Adrenal gland (tissue), 5 donors: ENCODE measurements around the gene COL18A1.
"Not testable (repeated sequence)": the region's sequence is repeated elsewhere in the genome, so short reads cannot be mapped to it uniquely, and the experiment has no call there.

Experiments
- POLR2A ChIP-seq, 2 donors: fragments of 450-650 bp; IDR thresholded peaks; one replicate each; pipeline ENCODE4 v1.6.1; 2017; ENCODE audit warnings: antibody characterized with exemption in 2 of 2, mild to moderate bottlenecking in 2 of 2, moderate library complexity in 1 of 2
- TF ChIP-seq, protein P1 (sequence below), 6 experiments: fragments of 450-650 bp in 4 of 6; fragments of 200-600 bp in 2 of 6; sonication (generic) in 1 of 6; IDR thresholded peaks; 1 replicate in 5 of 6; 2 replicates in 1 of 6; pipeline versions ENCODE4 v1.5.1 to v1.8.0; 2016 to 2021; ENCODE audit warnings: antibody characterized with exemption in 6 of 6, mild to moderate bottlenecking in 2 of 6, moderate library complexity in 1 of 6
- donor health status: DM: no; HTN: no; CAD: no.

DNA sequence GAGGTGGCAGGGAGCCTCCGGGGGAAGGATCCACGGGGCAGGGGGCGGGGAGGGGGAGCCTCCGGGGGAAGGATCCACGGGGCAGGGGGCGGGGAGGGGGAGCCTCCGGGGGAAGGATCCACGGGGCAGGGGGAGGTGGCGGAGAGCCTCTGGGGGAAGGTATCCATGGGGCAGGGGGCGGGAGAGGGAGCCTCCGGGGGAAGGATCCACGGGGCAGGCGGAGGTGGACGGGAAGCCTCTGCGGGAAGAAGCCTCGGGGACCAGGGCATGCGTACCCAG, 126.1 kb downstream of the COL18A1 start:
- TF ChIP-seq, protein P1, sequence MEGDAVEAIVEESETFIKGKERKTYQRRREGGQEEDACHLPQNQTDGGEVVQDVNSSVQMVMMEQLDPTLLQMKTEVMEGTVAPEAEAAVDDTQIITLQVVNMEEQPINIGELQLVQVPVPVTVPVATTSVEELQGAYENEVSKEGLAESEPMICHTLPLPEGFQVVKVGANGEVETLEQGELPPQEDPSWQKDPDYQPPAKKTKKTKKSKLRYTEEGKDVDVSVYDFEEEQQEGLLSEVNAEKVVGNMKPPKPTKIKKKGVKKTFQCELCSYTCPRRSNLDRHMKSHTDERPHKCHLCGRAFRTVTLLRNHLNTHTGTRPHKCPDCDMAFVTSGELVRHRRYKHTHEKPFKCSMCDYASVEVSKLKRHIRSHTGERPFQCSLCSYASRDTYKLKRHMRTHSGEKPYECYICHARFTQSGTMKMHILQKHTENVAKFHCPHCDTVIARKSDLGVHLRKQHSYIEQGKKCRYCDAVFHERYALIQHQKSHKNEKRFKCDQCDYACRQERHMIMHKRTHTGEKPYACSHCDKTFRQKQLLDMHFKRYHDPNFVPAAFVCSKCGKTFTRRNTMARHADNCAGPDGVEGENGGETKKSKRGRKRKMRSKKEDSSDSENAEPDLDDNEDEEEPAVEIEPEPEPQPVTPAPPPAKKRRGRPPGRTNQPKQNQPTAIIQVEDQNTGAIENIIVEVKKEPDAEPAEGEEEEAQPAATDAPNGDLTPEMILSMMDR (IDR thresholded peaks at IDR 0.05), result not testable (repeated sequence)
- TF ChIP-seq POLR2A (IDR thresholded peaks at IDR 0.05), result not testable (repeated sequence)
